MCF 10A (cell line): Measurements from ENCODE around the gene MC4R. TPM values are rescaled to one million over a fixed set of nuclear protein-coding genes. Genes with fewer than 3 reads are reported as not detected.

Source experiments
- BruUV-seq: library from RNA; stranded (reverse); fragments of 400-500 nt; replicated peaks from 2 replicates; lab custom pipeline; 2021; lab: Mats Ljungman, UMichigan
- CTCF ChIA-PET: fragments of 300-600 bp; sonication (Branson Sonifier 250); formaldehyde crosslinking; extraction: SDS; loops from one replicate; lab custom pipeline; 2021; ENCODE audit warnings: antibody characterized with exemption, inconsistent platforms; lab: Yijun Ruan, JAX
- POLR2A ChIA-PET: fragments of 300-600, 350-650 bp; sonication (Branson Sonifier 250); formaldehyde crosslinking; extraction: SDS; loops from one replicate; lab custom pipeline; 2020; ENCODE audit warnings: antibody characterized with exemption, inconsistent platforms; lab: Yijun Ruan, JAX
- DNase-seq: peaks from one replicate; pipeline ENCODE4 v3.0.0-alpha.2; 2018; ENCODE audit not compliant: unreplicated experiment
- H3K27ac Mint-ChIP-seq: one replicate; pipeline ENCODE4 v1.8.0; 2022; ENCODE audit warnings: mild to moderate bottlenecking, low read depth, mixed read lengths; ENCODE audit not compliant: unreplicated experiment
- H3K27me3 Mint-ChIP-seq: one replicate; pipeline ENCODE4 v1.8.0; 2022; ENCODE audit warnings: mixed read lengths; ENCODE audit not compliant: insufficient read depth, unreplicated experiment
- H3K36me3 Mint-ChIP-seq: one replicate; pipeline ENCODE4 v1.8.0; 2022; ENCODE audit warnings: mild to moderate bottlenecking, moderate library complexity, mixed read lengths; ENCODE audit not compliant: insufficient read depth, unreplicated experiment
- H3K4me1 Mint-ChIP-seq: one replicate; pipeline ENCODE4 v1.8.0; 2022; ENCODE audit warnings: mixed read lengths; ENCODE audit not compliant: insufficient read depth, unreplicated experiment
- H3K4me3 Mint-ChIP-seq: one replicate; pipeline ENCODE4 v1.8.0; 2022; ENCODE audit warnings: mild to moderate bottlenecking, moderate library complexity, mixed read lengths; ENCODE audit not compliant: unreplicated experiment
- H3K9me3 Mint-ChIP-seq: one replicate; pipeline ENCODE4 v1.8.0; 2022; ENCODE audit warnings: mixed read lengths; ENCODE audit not compliant: unreplicated experiment
- CTCF ChIP-seq: fragments of 200-600 bp; IDR thresholded peaks from one replicate; pipeline ENCODE4 v1.8.0; 2022; ENCODE audit warnings: antibody characterized with exemption, mild to moderate bottlenecking; ENCODE audit not compliant: unreplicated experiment
- intact Hi-C: fragments of 100-400 bp; cut with micrococcal nuclease; formaldehyde crosslinking; loops from 2 replicates; pipeline ENCODE4 v1.14.1; 2022
- total RNA-seq: library from RNA; stranded (reverse); gene quantifications from 2 replicates; pipeline ENCODE4 v1.2.3, GENCODE V29; 2022

The MC4R gene
- total RNA-seq, 1 experiment from 2014 or later = not detected

GRCh38 chr18:60331890-60332289 is 40.7 kb downstream of the MC4R start:
- Mint-ChIP-seq H3K4me3 (no peak overlapping the region), H3K4me1 (no peaks in the 10 kb centered on the region), H3K27ac (no peak overlapping the region), H3K36me3 (no peaks in the 10 kb centered on the region), H3K27me3 (peaks cover 47% of the 10 kb centered on the region), H3K9me3 (no peaks in the 10 kb centered on the region)
- intact Hi-C loops = no loop called here
- DNase-seq = no peak
- POLR2A ChIA-PET = no interaction called here
- CTCF ChIA-PET = no interaction called here
- TF ChIP-seq CTCF = no peak
- no TSS peak for BruUV-seq

- intact Hi-C loops = no loop called here
- Mint-ChIP-seq H3K9me3 (no peaks in the 10 kb centered on the region), H3K4me1 (no peaks in the 10 kb centered on the region), H3K27me3 (peaks cover 19% of the 10 kb centered on the region), H3K36me3 (no peaks in the 10 kb centered on the region), H3K27ac (no peak overlapping the region), H3K4me3 (no peak overlapping the region)
- ChIA-PET CTCF (interaction anchor here (1.0 kb wide), 1 partner anchor 13 kb away, joined by 3 read pairs; no protein-coding TSS in a partner anchor), POLR2A (no interaction called here)
- BruUV-seq = no TSS peak
- TF ChIP-seq CTCF = no peak
- no peak for DNase-seq
Observed at GRCh38 chr18:60329131-60329530, 43.4 kb downstream of the MC4R start.

GRCh38 chr18:60327880-60328279 is 44.7 kb downstream of the MC4R start:
- Mint-ChIP-seq H3K36me3 (no peaks in the 10 kb centered on the region), H3K4me3 (no peak overlapping the region), H3K27ac (no peak overlapping the region), H3K27me3 (peaks cover 7% of the 10 kb centered on the region), H3K4me1 (no peaks in the 10 kb centered on the region), H3K9me3 (no peaks in the 10 kb centered on the region)
- CTCF ChIA-PET = no interaction called here
- BruUV-seq = no TSS peak
- TF ChIP-seq CTCF = no peak
- no peak for DNase-seq
- intact Hi-C loops = no loop called here
- POLR2A ChIA-PET = no interaction called here

GRCh38 chr18:60322591-60322990 is 50.0 kb downstream of the MC4R start:
- Mint-ChIP-seq H3K4me3 (no peak overlapping the region), H3K27ac (no peak overlapping the region), H3K4me1 (no peaks in the 10 kb centered on the region), H3K9me3 (no peaks in the 10 kb centered on the region), H3K36me3 (no peaks in the 10 kb centered on the region), H3K27me3 (peaks cover 36% of the 10 kb centered on the region)
- intact Hi-C loops = no loop called here
- BruUV-seq = no TSS peak
- TF ChIP-seq CTCF = no peak
- DNase-seq = no peak
- POLR2A ChIA-PET = no interaction called here
- CTCF ChIA-PET = interaction anchor here (1.5 kb wide), 1 partner anchor 326 kb away, joined by 4 read pairs; no protein-coding TSS in a partner anchor
